SKM-1 (cell line): ENCODE results near the gene C6orf89.
A peak's percentile ranks its signal among the peaks of the same experiment; 100 is the strongest.

Source experiments
- DNase-seq: peaks from one replicate; lab custom pipeline; 2025; ENCODE audit not compliant: unreplicated experiment; lab: John Stamatoyannopoulos, UW

C6orf89 gene

DNA sequence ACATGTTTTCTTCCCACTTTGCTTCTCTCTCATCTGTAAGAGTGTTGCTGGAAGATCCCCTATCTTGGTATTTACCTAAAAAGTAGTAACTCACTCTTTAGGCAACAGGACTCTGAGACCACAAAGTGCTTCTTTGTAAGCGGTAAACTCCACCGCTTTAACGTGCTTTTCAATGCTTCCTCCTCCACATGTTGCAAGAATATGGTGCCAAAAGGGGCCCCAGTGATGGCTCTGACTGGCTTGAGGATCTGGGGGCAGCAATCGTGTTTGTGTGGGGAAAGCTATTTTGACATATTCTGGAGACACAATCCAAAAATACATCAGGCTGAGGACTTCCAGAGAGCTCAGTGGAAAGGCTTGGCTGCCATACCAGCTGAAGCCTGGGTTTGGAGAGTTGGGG lies 34.1 kb upstream of the C6orf89 start:
- peak; percentile 52 for DNase-seq

DNA sequence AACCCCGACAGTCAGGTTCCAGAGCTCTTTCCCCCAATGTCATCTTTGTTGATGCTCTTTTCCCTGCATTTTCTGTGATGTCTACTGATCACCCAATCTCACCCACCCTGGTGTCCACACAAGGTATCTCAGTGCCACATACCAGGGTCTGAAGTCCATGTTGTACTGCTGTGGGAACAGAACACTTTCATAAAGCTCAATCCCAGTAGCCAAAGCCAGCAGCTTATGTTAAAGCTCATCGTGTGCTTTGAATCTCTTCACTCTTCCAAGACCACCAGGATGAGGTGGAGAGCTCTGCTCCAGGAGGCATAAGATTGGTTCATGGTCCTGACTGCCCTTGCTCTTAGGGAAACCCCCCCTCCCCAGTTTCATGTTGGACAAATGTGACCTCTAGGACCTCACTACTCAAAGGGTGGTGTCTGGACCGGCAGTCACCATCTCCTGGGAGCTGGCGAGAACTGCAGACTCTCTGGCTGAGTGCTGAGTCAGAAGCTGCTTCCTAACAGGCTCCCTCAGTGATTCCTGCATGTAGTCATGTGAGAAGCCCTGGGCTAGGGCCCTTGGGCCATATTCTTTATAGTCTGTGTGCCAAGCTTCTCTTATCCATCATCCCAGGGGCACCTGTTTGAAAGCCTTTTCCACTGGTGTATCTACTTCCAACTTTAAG lies 33.1 kb upstream of the C6orf89 start:
- no peak for DNase-seq

DNA sequence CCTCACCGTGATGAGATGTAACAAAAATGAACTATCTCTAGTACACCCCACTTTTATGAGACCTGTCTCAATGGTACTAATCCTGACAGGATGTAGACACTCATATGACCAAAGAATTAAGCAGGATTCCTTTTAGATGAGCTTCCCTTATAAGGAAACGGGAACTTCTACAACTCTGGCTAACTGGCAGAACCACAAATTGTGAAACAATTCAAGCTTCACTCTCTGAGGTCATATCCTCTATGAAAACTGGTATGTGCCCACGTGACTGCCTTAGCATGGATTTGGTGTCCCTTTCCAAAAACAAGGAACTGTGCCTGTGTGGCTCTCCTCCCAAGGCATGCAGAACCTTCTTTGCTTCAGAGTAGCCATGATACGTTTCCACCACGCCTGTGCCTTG lies 32.4 kb upstream of the C6orf89 start:
- DNase-seq, result peak; percentile 96

DNA sequence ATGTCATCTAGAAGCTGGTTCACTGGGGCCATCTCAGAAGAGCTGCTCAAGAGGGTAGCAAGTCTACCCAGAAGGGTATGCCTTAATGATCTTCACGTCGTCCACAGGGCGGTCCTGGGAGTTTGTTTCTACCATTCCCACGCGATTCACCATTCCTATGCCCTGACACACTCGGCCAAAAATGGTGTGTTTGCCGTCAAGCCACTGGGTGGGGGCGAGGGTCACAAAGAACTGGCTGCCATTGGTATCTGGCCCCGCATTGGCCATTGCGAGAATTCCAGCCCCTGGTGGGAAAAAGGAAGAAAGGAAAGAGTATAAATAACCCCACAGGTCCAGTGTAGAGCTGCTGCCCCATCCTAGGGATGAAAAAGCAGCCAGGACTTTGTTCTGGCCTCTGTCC lies 30.0 kb upstream of the C6orf89 start:
- DNase-seq, result no peak

DNA sequence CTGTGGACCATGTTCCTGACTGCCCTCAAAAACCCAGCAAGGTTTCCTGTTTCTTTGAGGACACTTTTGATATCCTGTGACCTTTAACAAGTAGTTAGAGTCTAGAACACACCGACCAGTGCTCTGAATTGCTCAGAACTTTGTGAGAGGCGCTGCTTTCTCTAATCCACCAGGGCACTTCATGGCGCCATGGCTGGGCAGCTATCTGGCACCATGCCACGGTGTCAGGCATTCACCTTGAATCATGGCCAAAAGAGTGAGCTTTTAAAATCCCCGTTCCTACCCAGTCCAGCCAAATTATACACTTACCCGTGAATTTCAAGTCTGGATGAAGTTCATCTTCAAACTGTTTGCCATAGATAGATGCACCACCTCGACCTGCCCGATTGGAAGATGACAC lies 29.5 kb upstream of the C6orf89 start:
- no peak for DNase-seq

DNA sequence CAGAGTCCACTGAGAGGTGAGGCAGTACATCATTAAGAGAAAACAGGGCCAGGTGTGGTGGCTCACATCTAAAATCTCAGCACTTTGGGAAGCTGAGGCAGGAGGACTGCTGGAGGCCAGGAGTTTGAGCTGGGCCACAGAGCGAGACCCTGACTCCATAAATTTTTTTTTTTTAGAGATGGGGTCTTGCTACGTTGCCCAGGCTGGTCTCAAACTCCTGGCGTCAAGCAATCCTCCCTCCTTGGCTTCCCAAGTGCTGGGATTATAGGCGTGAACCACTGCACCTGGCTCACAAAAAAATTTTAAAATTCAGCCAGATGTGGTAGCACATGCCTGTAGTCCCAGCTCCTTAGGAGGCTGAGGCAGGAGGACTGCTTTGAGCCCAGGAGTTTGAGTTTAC lies 28.4 kb upstream of the C6orf89 start:
- no peak for DNase-seq

DNA sequence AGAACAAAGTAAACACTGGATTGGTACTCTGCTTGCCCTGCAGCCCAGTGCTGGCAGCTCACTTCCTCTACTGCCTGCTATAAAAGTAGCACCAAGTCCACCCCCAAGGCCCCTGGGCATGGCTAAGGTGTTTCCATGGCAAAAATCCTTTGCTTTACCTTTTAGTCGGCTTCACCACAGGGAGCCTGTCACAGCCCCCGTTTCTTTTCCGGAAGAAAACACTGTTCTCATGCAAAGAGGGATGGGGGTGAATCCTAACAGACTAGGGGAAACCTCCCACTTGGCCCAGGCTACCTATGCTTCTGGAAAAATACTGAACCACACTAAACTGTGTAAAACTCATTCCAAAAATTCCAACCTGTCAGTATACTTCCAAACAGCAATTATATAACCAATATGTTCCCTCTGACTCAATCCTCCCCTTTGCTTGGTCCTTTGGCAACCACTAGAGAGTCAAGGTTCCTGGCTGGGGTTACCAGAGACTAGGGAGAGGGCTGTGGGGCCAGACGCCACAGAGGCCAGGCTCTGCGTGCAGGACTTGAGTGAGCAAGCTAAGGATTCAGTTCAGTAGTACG lies 27.3 kb upstream of the C6orf89 start:
- no peak for DNase-seq

DNA sequence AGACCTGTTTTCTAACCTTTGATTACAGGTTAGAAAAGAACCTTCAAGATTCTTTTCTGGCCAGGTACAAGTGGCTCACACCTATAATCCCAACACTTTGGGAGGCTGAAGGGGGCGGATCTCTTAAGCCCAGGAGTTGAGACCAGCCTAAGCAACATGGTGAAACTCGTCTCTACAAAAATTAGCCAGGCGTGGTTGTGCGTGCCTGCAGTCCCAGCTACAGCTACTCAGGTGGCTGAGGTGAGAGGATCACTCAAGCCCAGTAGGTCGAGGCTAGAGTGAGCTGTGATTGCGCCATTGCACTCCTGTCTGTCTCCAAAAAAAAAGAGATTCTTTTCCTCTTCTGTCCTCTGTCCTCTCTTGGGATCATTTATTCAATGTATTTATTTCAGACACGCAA lies 25.6 kb upstream of the C6orf89 start:
- no peak for DNase-seq

DNA sequence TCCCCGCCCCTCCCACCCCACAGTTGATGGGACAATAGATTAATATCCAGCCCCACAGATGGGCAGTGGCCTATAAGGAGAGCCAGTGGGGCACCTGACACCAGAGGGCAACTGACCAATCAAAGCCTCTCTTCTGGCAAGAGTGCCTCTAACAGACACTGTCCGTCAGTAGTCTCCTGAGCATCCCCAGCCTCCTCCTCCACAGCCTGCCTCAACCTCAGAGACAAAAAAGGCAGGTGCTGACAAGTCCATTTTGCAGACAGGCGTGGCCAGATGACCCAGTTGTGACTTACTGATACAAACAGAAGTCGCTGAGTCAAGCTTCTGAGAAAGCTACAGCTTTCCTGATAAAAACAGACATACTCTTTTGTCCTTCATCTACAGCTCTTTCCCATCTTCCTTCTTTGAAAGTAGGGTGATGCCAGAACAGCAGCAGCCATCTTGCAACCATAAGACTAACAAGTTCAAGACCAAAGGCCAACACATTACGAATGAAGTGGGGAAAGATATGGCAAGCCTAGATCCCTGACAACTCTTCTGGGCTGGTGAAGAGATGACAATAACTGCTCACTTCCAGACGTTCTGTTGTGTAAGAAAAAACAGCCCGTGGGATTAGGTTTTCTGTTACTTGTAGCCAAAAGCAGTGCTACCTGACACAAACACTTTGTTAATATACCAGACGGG lies 23.4 kb upstream of the C6orf89 start:
- DNase-seq, result no peak

DNA sequence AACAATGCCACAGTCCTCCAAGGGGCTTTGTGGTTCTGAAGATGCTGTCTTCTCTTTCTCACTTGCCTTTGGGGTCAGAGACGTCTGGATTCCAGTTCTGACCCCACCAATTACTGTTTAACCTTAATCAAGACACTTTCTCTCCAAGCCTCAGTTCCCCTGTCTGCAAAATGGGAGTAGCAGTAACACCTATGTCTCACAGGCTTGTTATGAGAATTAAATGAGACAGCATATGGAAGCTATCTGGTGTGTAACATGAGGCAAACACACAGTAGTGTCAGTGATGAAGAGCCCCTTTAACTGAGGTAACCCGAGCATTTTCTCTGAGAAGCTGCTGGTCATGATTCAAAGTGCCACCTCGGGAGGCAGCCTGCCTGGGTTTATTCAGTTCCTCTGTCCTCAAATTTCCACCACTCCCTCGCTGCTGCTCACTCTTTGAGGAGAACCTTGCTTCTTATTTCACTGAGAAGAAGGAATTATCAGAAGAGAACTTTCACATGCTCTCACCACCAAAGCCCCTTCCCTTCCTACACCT lies 22.8 kb upstream of the C6orf89 start:
- no peak for DNase-seq

DNA sequence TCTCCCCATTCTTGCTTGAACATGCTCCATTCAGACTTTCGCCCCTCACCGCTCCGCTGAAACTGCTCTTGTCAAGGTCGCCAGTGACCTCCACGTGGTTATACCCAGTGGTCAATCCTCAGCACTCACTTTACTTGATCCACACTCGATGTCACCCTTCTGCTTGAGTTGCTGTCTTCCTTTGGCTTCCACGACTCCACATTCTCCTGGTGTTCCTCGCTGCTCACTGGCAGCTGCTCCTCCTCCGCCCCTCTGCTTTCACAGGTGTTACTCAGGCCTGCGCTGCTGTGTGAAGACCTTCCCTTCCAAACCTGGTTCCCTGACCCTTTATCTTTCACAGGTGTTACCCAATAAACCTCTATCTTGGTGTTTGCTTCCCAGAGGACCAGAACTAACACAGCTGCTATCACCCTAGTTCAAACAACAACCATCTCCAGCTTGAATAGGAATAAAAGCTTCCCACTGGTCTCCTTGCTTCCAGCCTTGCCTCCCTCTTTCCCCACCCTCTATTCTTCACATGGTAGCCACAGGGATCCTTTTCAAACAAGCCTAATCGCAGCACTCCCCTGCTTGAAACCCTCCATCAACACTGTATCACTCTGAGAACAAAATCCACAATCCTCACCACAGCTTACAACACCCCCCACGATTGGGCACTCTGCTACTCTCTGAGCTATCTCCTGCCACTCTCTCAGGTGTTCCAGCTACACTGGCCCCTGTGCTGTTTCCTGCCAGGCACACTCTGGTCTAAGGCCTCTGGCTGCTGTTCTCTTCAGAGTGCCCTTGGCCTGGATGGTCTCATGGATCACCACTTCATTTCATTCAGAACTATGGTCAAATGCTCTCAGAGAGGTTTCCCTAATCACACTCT lies 21.8 kb upstream of the C6orf89 start:
- no peak for DNase-seq

DNA sequence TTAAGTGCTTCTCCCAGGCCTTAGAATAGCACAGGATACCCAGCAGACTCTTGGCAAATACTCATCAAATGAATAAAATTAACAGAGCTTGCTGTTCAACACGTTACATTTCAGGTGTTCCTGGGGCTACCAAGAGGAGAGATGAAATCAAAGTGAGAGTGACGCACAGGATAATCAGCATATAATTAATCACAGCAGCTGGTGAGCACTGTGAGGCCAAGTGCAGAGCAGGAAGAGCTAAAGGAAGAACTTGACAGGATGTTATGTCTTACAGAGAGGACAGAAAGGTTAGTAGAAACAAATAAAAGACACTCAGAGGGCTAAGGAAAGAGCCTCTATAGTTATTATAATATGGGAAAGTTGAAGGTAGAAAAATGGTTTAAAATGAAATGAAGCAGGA lies 19.9 kb upstream of the C6orf89 start:
- no peak for DNase-seq

DNA sequence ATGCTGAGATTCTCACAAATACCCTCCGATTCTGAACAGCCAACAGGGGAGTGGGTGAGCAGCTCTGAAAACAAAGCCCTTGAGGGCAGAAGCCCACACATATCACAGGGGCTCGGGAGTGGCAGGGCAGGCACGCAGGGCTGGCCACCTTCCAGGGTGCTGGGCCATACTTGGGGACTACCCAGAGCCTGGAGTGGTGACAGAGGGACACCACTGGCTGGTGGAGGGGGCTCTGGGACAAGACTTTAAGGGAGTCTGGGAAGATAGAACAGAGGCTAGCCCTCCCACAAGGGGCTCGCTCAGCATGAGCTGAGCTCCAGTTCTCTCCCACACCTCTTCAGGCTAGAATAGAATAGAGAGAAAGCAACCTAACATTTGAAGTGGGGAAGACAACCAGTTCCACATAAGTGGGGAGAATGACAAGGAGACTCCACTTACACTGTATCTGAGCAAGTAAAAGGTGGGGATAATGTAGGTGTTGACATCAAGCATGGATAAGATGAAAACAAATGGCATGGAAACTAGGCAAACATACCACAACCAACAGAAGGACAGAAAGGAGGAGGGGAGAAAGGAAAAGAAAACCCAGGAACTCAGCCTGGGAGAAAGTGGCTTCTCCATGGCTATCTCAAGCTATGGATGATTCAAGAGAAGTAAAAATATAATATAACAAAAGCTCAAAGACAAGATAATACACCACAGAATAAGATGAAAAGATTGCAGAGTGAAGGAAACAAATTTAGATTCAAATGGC lies 18.1 kb upstream of the C6orf89 start:
- no peak for DNase-seq

DNA sequence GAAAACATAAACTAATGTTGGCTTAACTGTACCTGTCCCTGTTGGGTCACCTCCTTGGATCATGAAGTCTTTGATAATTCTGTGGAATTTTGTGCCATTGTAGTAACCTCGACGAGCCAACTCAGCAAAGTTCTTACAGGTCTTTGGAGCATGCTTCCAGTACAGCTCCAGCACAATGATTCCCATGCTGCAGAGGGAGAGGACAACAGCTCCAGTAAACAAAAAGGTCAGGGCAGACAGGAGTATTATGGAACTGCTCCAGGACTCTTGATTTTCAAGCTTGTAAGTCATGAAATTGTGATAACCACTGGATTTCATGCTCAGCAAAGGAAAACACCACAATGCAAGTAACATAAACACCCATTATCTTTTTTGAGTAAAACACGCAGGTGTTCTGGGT lies 14.1 kb upstream of the C6orf89 start:
- DNase-seq, result no peak

DNA sequence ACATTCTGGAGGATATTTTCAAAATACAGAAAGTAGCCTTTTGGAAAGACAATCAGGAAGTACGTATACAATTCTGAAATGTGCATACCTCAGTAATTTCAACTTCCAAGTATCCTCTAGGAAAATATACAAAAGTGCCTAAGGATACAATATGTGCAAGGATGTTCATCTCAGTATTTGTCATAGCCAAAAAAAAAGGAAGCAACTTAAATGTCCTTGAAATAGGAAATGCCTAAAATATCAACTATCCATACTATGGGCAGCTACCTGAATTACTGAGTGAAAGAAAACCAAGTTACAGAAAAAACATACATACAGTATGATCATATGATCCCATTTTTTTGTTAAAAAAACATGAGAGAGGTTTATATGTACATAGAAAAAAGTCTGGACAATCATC lies 12.6 kb upstream of the C6orf89 start:
- DNase-seq, result no peak

DNA sequence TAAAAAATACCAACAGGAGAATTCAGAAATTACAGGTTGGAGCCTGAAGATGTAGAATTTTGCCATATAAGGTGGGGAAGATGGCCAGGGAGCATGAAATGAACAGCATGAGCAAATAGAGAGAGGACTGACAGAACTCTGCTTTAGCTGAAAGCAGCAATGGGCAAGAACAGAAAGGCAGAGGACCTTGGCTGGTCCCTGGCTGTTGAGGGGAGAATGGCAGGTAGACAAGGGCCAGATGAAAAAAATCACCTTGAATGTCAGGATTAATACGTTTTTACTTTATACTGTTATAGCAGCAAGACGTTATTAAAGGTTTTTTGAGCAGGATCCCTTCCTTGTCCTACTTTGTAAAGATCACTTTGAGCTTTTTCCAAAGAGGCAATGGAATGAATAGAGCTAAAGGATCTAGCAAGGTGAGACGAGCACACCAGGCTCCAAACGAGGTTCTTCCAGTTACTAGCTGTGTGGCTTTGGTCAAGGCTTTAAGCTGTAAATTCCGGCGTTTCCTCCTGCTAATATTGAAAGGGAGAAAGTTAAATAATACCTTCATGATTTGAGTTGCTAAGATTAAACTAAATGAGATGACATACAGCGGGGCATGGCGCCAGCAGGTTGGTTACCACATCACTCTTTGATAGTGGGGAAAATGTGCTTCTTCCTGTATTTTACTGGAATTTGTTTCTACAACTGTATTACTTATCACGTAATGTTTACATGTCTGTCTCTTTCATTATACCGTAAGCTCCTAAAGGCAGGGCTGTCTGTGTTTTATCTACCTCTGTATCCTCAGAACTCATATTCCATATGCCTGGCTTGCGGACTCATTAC lies 11.9 kb upstream of the C6orf89 start:
- no peak for DNase-seq

DNA sequence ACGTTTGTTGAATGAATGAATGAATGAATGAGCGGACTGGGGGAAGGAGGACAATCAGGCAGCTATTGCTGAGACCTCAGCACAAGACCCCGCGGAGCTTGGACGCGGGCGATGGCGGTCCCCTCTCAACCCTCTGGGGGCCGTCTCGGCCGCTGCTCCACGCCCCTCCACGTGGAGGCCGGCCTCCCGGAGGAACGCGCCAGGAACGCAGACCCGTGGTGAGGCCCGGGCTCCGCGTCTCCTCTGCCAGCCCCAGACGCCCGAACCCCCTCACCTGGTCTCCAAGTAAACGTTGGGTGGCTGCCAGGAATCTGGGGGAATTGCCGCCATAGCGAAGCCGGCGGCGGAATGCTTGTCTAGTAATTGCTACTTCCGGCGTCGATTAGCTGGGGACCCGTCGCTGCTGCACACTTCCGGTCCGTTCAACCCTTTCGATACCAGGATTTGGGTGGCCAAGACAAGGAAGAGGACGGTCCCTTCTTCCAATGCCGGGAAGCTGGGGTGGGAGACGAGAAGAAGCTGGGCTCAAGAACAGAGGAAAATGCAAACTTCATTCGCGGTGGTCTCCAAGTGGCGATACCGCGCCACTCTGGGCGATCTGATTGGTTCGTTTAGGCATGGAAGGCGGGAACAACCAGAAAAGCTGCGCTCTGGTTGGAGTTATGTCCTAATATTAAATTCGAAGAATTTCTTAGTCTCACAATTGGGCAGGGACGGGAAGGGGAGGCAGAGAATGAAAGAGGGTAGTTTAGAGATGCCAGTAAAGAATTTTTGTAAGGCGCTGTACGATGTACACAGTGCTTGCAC lies 11.1 kb upstream of the C6orf89 start, which contains the start of gene PPIL1:
Gene PPIL1 (minus strand): TSS at position 361 of the 807 bp plus-strand sequence. CDS start 31 bp downstream, at position 330.
- DNase-seq, result peak; percentile 84

DNA sequence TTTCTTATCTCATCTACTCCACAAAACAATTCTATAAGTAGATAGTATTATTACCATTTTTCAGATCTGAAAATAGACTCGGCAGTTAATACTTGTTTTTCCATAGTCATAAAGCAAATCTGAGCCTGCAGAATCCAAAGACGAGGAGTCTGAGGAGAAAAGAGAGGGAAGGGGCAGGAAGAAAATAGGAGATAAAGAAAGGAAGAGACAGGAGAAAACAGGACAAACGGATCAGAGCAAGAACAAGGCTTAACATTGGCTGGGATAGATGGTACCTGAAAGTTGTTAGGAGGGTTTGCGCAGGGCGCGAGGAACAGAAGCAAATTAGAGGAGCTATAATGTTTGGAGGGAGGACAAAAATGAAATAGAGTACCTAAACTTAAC lies 10.5 kb upstream of the C6orf89 start:
- DNase-seq, result no peak

DNA sequence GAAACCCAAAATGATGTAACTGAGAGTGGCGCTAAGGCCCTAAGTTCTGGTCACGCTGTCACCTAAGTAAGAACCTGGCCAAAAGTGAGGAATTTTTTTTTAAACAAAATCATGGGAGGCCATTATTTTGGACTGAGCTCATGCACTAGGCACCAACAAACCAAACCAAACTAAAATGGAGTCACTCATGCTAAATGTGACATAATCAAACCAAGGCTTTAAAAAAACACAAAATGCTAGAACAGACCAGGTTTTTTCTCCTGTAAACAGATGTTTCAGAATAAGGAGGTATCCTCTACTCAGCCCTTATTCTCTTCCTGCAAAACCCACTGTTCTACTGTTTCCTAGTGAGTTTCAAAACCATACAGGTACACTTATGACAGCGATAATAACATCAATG lies 1.1 kb upstream of the C6orf89 start:
- DNase-seq, result no peak
